Vagina (tissue), 2 donors: Measurements from ENCODE around the gene FITM1. TPM values are rescaled to one million over a fixed set of nuclear protein-coding genes. Genes with fewer than 3 reads are reported as not detected.
A peak's percentile ranks its signal among the peaks of the same experiment; 100 is the strongest.

Source experiments
- DNase-seq, 2 donors: peaks; one replicate each; pipeline ENCODE4 v3.0.0-alpha.2; 2017; ENCODE audit errors: extremely low spot score in 2 of 2
- H3K27ac ChIP-seq: fragments of 200-600 bp; sonication (generic); one replicate; pipeline ENCODE4 v1.5.1; 2019
- H3K27me3 ChIP-seq: fragments of 200-600 bp; sonication (generic); one replicate; pipeline ENCODE4 v1.5.1; 2019
- H3K36me3 ChIP-seq, 2 donors: fragments of 200-600 bp; sonication (generic); one replicate each; pipeline ENCODE4 v1.5.1; 2017 to 2019
- H3K4me1 ChIP-seq: fragments of 200-600 bp; sonication (generic); one replicate; pipeline ENCODE4 v1.5.1; 2019
- H3K4me3 ChIP-seq, 2 donors: fragments of 200-600 bp; sonication (generic); 1 replicate in 1 of 2; 2 replicates in 1 of 2; pipeline ENCODE4 v1.5.1; 2016 to 2019
- H3K9me3 ChIP-seq: fragments of 200-600 bp; sonication (generic); one replicate; pipeline ENCODE4 v1.5.1; 2019
- POLR2A ChIP-seq, 2 donors: fragments of 450-650 bp; IDR thresholded peaks; one replicate each; pipeline ENCODE4 v1.6.1; 2017; ENCODE audit warnings: antibody characterized with exemption in 2 of 2, mild to moderate bottlenecking in 2 of 2, moderate library complexity in 2 of 2
- POLR2AphosphoS5 ChIP-seq, 2 donors: sonication (generic); formaldehyde crosslinking; IDR thresholded peaks; one replicate each; pipeline ENCODE4 v1.9.0; 2017; ENCODE audit warnings: antibody characterized with exemption in 2 of 2, mild to moderate bottlenecking in 2 of 2, low read depth in 1 of 2; ENCODE audit not compliant: insufficient read depth in 1 of 2
- intact Hi-C: fragments of 100-400 bp; cut with DNase I; formaldehyde crosslinking; loops from one replicate; pipeline ENCODE4 v1.15.1; 2023
- total RNA-seq: library from RNA; depleted of rRNA; stranded (reverse); fragments of >200 nt; gene quantifications from one replicate; pipeline ENCODE4 v1.2.3, GENCODE V29; 2016
- TF ChIP-seq, protein P1 (sequence below), 3 experiments: fragments of 450-650 bp in 2 of 3; fragments of 200-600 bp in 1 of 3; sonication (generic) in 1 of 3; IDR thresholded peaks; one replicate each; pipeline ENCODE4 v1.5.1; 2017 to 2019; ENCODE audit warnings: antibody characterized with exemption in 3 of 3, mild to moderate bottlenecking in 2 of 3, moderate library complexity in 2 of 3

Gene FITM1
- total RNA-seq, 1 donor from 2014 or later = not detected

DNA sequence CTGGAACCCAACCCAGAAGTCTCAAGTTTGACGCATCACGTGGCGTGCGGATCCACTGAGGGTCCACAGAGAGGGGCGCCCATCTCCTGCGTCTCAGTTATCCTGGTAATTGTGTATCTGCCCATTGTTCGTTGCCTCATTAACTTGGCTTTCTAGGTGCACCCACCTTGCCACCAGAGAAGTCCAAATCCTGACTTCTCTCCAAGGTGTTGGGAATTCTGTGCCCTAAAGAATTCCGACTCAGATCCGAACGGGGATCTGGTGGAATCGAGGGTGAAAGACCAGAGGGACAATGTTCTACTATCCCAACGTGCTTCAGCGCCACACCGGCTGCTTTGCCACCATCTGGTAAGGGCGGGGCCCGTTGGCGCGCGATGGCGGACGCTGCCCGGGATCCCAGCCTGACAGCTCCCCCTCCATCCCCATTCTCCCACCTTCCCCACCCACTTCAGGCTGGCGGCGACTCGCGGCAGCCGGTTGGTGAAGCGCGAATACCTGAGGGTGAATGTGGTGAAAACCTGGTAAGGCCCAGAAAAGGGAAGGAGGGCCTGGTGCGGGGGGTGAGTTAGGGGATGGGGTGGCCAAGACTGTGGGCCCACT is 41.9 kb downstream of the FITM1 start:
- DNase-seq = no peak
- H3K4me3 ChIP-seq = peak overlapping the region; percentile 31 to 41
- intact Hi-C loops = no loop called here
- no peaks in the 10 kb centered on the region for H3K9me3 ChIP-seq
- no peaks in the 10 kb centered on the region for H3K27me3 ChIP-seq
- TF ChIP-seq POLR2AphosphoS5 (IDR thresholded peaks at IDR 0.05; ENCODE audit: insufficient read depth in 1 of 2, low read depth in 1 of 2) = no peak
- TF ChIP-seq POLR2A (IDR thresholded peaks at IDR 0.05) = no peak
- TF ChIP-seq, protein P1, sequence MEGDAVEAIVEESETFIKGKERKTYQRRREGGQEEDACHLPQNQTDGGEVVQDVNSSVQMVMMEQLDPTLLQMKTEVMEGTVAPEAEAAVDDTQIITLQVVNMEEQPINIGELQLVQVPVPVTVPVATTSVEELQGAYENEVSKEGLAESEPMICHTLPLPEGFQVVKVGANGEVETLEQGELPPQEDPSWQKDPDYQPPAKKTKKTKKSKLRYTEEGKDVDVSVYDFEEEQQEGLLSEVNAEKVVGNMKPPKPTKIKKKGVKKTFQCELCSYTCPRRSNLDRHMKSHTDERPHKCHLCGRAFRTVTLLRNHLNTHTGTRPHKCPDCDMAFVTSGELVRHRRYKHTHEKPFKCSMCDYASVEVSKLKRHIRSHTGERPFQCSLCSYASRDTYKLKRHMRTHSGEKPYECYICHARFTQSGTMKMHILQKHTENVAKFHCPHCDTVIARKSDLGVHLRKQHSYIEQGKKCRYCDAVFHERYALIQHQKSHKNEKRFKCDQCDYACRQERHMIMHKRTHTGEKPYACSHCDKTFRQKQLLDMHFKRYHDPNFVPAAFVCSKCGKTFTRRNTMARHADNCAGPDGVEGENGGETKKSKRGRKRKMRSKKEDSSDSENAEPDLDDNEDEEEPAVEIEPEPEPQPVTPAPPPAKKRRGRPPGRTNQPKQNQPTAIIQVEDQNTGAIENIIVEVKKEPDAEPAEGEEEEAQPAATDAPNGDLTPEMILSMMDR (IDR thresholded peaks at IDR 0.05) = no peak
- H3K27ac ChIP-seq = no peak overlapping the region
- H3K36me3 ChIP-seq = peaks cover 0 to 3% of the 10 kb centered on the region in 2 donors
- peaks cover 15% of the 10 kb centered on the region for H3K4me1 ChIP-seq

DNA sequence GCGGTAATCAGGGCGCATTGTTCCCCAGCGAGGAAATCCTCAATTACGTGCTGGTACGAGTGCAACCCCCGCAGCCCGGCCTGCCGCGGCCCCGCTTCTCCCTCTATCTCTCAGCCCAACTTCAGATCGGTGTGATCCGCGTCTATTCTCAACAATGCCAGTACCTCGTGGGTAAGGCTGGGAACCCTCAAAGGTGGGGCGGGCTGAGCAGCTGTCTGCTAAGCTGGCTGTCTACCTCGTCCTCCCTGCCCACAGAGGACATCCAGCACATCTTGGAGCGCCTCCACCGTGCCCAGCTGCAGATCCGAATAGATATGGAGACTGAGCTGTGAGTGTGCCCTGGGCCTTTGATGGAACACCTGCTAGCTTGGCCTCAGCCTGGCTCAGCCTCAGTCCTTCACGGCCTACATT is 42.4 kb downstream of the FITM1 start:
- no peaks in the 10 kb centered on the region for H3K36me3 ChIP-seq
- no peaks in the 10 kb centered on the region for H3K27me3 ChIP-seq
- no peaks in the 10 kb centered on the region for H3K9me3 ChIP-seq
- DNase-seq = no peak
- H3K4me3 ChIP-seq = peak overlapping the region in 1 of 2 donors; percentile 41
- intact Hi-C loops = no loop called here
- peaks cover 15% of the 10 kb centered on the region for H3K4me1 ChIP-seq
- no peak overlapping the region for H3K27ac ChIP-seq
- TF ChIP-seq POLR2AphosphoS5 (IDR thresholded peaks at IDR 0.05; ENCODE audit: insufficient read depth in 1 of 2, low read depth in 1 of 2) (no peak), POLR2A (IDR thresholded peaks at IDR 0.05) (no peak)
- TF ChIP-seq, protein P1 (IDR thresholded peaks at IDR 0.05) = no peak

DNA sequence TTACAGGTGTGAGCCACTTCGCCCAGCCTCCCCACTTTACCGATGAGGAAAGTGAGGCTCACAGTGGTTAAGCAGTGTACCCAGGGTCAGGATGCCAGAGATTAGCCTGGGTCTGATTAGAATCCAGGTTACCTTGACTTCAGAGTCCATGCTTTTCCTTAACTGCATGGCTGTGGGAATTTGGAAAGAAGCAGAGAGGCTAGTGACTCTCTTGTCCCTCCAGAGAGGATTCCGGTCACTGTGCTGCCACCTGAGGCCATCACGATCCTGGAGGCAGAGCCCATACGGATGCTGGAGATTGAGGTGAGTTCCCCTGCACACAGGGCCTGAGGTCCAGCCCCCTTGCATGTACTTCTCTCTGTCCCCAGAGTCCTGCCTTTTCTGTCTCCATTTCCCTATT is 46.1 kb downstream of the FITM1 start:
- TF ChIP-seq, protein P1 (IDR thresholded peaks at IDR 0.05) = no peak
- no peak for TF ChIP-seq POLR2A (IDR thresholded peaks at IDR 0.05)
- no peak for TF ChIP-seq POLR2AphosphoS5 (IDR thresholded peaks at IDR 0.05; ENCODE audit: insufficient read depth in 1 of 2, low read depth in 1 of 2)
- no peak overlapping the region for H3K4me3 ChIP-seq
- H3K27ac ChIP-seq = no peak overlapping the region
- H3K27me3 ChIP-seq = no peaks in the 10 kb centered on the region
- H3K4me1 ChIP-seq = peaks cover 23% of the 10 kb centered on the region
- DNase-seq = no peak
- intact Hi-C loops = no loop called here
- H3K36me3 ChIP-seq = peaks cover 0 to 4% of the 10 kb centered on the region in 2 donors
- no peaks in the 10 kb centered on the region for H3K9me3 ChIP-seq

DNA sequence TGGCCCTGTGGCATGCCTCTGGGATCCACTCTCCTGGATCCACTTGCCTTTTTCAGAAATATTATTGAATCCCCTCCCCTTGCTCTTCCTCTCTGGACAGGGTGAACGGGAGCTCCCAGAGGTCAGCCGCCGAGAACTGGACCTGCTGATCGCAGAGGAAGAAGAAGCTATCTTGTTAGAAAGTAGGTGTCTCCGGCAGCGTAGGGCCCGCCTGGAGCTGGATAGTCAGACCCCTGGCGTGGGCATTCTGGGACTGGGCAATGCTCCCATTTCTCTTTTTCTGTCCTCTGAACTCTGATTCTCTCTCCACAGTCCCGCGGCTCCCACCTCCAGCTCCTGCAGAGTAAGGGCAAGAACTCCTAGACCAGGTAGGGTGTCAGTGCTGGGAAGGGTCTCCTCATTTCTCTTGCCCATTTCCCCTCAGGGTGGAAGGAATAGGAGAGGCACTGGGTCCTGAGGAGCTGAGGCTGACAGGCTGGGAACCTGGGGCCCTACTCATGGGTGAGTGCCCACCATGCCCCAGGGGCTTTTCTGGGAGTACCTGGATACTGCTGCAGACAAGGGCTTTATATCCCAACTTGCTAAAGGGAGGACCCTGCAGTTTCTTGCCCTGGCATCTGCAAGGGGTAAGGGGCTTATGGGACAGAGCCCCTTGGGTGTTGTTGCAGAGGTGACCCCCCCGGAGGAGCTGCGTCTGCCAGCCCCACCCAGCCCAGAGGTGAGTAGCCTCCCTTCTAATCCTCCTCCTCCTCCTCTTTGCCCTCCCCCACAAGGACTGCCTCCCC is 46.8 kb downstream of the FITM1 start:
- no peaks in the 10 kb centered on the region for H3K27me3 ChIP-seq
- intact Hi-C loops = no loop called here
- DNase-seq = no peak

More for the DNA sequence above, 46.8 kb downstream of the FITM1 start:
- Histone ChIP-seq H3K36me3 (peaks cover 0 to 4% of the 10 kb centered on the region in 2 donors), H3K4me1 (peaks cover 16% of the 10 kb centered on the region), H3K27ac (no peak overlapping the region), H3K4me3 (no peak overlapping the region), H3K9me3 (no peaks in the 10 kb centered on the region)
- TF ChIP-seq POLR2AphosphoS5 (IDR thresholded peaks at IDR 0.05; ENCODE audit: insufficient read depth in 1 of 2, low read depth in 1 of 2) = no peak
- TF ChIP-seq, protein P1 (IDR thresholded peaks at IDR 0.05) = no peak
- TF ChIP-seq POLR2A (IDR thresholded peaks at IDR 0.05) = no peak
